Measurements from ENCODE around the gene NAA60.

NAA60 gene

DNA sequence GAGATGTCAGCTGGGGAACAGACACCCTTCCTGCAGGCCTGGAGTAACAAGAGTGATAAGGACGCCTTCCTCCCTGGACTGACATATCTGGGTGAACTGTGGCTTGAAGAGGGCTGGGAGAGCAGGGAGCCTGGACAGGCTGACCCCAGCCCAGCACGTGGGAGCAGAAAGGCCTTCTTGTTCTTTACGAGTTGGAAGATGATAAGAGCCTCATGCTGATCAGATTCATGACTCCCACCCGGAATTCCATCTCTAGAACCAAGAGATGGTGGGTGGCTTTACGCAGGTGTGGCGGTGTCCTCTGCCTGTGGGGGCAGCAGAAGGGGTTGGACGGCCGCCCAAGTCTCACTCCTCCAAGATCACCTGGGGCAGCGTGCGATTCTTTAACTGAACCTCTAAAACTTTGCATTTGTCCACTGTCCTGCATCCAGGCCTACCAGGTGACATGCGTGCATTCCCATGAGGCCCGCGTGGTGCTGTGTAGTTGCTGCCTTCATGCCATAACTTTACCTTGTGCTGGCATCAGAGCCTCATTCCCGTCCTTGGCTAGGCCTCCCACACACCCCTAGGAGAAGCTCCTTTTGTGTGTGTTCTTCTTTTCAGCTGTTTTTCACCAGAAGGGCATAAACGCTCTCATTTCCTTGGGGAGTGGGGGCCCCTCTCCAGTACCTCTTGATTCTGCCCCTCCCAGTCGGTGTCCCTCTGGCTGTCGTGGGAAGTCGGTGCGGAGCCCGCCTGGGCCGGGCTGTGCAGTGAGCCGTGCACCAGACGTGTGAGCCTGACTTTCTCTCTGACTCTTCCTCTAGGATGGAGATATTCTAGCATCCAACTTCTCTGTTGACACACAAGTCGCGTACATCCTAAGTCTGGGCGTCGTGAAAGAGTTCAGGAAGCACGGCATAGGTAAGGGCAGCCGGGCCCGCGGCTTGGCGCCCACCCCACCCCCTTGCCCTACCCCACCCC lies 38.5 kb downstream of the NAA60 start:
- CTCF ChIA-PET, result no interaction called here
- H3K4me3 ChIP-seq (ENCODE audit: low read depth, low read length), result no peak overlapping the region
- no peaks in the 10 kb centered on the region for H3K9me3 ChIP-seq (ENCODE audit: control insufficient read depth, insufficient read depth, low read depth, low read length)
- POLR2A ChIA-PET, result no interaction called here
- no peaks in the 10 kb centered on the region for H3K4me1 ChIP-seq (ENCODE audit: control insufficient read depth, insufficient read depth, low read length)
- H3K27ac ChIP-seq (ENCODE audit: extremely low read depth, low read depth, low read length), result no peak overlapping the region
- TF ChIP-seq, protein P1, sequence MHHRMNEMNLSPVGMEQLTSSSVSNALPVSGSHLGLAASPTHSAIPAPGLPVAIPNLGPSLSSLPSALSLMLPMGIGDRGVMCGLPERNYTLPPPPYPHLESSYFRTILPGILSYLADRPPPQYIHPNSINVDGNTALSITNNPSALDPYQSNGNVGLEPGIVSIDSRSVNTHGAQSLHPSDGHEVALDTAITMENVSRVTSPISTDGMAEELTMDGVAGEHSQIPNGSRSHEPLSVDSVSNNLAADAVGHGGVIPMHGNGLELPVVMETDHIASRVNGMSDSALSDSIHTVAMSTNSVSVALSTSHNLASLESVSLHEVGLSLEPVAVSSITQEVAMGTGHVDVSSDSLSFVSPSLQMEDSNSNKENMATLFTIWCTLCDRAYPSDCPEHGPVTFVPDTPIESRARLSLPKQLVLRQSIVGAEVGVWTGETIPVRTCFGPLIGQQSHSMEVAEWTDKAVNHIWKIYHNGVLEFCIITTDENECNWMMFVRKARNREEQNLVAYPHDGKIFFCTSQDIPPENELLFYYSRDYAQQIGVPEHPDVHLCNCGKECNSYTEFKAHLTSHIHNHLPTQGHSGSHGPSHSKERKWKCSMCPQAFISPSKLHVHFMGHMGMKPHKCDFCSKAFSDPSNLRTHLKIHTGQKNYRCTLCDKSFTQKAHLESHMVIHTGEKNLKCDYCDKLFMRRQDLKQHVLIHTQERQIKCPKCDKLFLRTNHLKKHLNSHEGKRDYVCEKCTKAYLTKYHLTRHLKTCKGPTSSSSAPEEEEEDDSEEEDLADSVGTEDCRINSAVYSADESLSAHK (tag by site-specific recombination; IDR thresholded peaks at IDR 0.05), result no peak
- TF ChIP-seq ZNF791 (tag by site-specific recombination; IDR thresholded peaks at IDR 0.05) (no peak), ZFHX2 (tag by site-specific recombination; conservative IDR thresholded peaks at IDR 0.05) (peak; percentile 68), KLF1 (tag by site-specific recombination; IDR thresholded peaks at IDR 0.05) (no peak), SALL2 (tag by site-specific recombination; IDR thresholded peaks at IDR 0.05; ENCODE audit: borderline replicate concordance) (no peak), ZNF394 (tag by site-specific recombination; IDR thresholded peaks at IDR 0.05; ENCODE audit: borderline replicate concordance) (no peak), EGR2 (tag by site-specific recombination; IDR thresholded peaks at IDR 0.05; ENCODE audit: low read depth) (peak; percentile 84), ZNF521 (tag by site-specific recombination; IDR thresholded peaks at IDR 0.05) (no peak), SCRT1 (tag by site-specific recombination; IDR thresholded peaks at IDR 0.05; ENCODE audit: borderline replicate concordance) (no peak), ZNF132 (tag by site-specific recombination; IDR thresholded peaks at IDR 0.05; ENCODE audit: borderline replicate concordance) (no peak), ZNF114 (tag by site-specific recombination; IDR thresholded peaks at IDR 0.05) (no peak), ZNF146 (tag by site-specific recombination; IDR thresholded peaks at IDR 0.05) (no peak), ZNF10 (tag by site-specific recombination; IDR thresholded peaks at IDR 0.05) (no peak)
- TF ChIP-seq, protein P2, sequence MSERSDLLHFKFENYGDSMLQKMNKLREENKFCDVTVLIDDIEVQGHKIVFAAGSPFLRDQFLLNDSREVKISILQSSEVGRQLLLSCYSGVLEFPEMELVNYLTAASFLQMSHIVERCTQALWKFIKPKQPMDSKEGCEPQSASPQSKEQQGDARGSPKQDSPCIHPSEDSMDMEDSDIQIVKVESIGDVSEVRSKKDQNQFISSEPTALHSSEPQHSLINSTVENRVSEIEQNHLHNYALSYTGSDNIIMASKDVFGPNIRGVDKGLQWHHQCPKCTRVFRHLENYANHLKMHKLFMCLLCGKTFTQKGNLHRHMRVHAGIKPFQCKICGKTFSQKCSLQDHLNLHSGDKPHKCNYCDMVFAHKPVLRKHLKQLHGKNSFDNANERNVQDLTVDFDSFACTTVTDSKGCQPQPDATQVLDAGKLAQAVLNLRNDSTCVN (tag by site-specific recombination; optimal IDR thresholded peaks at IDR 0.05), result no peak
- H3K36me3 ChIP-seq (ENCODE audit: control insufficient read depth in 2 of 2, insufficient read depth in 1 of 2, low read length in 2 of 2), result peaks cover 0 to 75% of the 10 kb centered on the region in 2 experiments; a peak in 2 of 3 replicates

DNA sequence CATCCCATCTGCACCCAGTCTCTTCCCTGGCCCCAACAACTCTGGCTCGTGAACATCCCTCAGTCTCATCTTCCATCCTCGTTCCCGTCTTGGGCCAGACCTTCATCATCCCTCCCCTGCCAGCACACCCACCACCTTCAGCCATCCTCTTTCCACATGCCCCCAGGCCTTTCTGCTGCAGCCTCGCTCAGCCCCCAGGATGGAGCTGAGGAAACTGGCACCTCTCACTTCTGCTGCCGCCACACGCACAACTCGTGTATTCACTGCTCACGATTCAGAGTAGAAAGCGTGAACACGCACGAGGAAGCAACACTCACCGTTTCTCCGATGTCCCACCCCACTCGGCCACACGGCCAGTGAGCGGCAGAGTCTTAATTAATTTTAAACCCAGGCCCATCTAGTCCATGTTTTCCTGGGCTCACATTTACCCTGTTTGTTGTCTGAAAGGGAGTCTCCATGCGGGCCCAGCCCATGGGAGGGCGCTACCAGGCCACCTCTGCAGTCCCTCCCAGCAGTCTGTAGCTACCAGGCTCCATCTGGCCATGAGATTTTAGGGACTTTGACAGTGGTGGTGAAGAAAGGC lies 39.3 kb downstream of the NAA60 start:
- no peak overlapping the region for H3K4me3 ChIP-seq (ENCODE audit: low read depth, low read length)
- peaks cover 0 to 82% of the 10 kb centered on the region in 2 experiments; a peak in 2 of 3 replicates for H3K36me3 ChIP-seq (ENCODE audit: control insufficient read depth in 2 of 2, insufficient read depth in 1 of 2, low read length in 2 of 2)
- H3K4me1 ChIP-seq (ENCODE audit: control insufficient read depth, insufficient read depth, low read length), result no peaks in the 10 kb centered on the region
- CTCF ChIA-PET, result no interaction called here
- no peak overlapping the region for H3K27ac ChIP-seq (ENCODE audit: extremely low read depth, low read depth, low read length)
- POLR2A ChIA-PET, result no interaction called here
- TF ChIP-seq ZNF561 (tag by site-specific recombination; IDR thresholded peaks at IDR 0.05; ENCODE audit: borderline replicate concordance) (no peak), ZNF140 (tag by site-specific recombination; IDR thresholded peaks at IDR 0.05) (no peak), ZBTB17 (tag by site-specific recombination; IDR thresholded peaks at IDR 0.05) (no peak), ZNF670 (tag by site-specific recombination; IDR thresholded peaks at IDR 0.05; ENCODE audit: low read depth) (no peak), ZSCAN30 (tag by site-specific recombination; IDR thresholded peaks at IDR 0.05) (no peak), SCRT2 (tag by site-specific recombination; IDR thresholded peaks at IDR 0.05) (no peak), ZNF658 (tag by site-specific recombination; IDR thresholded peaks at IDR 0.05) (no peak), ZNF610 (tag by site-specific recombination; IDR thresholded peaks at IDR 0.05; ENCODE audit: borderline replicate concordance) (no peak)
- TF ChIP-seq, protein P3, sequence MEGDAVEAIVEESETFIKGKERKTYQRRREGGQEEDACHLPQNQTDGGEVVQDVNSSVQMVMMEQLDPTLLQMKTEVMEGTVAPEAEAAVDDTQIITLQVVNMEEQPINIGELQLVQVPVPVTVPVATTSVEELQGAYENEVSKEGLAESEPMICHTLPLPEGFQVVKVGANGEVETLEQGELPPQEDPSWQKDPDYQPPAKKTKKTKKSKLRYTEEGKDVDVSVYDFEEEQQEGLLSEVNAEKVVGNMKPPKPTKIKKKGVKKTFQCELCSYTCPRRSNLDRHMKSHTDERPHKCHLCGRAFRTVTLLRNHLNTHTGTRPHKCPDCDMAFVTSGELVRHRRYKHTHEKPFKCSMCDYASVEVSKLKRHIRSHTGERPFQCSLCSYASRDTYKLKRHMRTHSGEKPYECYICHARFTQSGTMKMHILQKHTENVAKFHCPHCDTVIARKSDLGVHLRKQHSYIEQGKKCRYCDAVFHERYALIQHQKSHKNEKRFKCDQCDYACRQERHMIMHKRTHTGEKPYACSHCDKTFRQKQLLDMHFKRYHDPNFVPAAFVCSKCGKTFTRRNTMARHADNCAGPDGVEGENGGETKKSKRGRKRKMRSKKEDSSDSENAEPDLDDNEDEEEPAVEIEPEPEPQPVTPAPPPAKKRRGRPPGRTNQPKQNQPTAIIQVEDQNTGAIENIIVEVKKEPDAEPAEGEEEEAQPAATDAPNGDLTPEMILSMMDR (tag by site-specific recombination; IDR thresholded peaks at IDR 0.05), result no peak
- H3K9me3 ChIP-seq (ENCODE audit: control insufficient read depth, insufficient read depth, low read depth, low read length), result no peaks in the 10 kb centered on the region

All from HEK293 (cell line).